Lung (tissue), 12 donors: ENCODE results near the gene SLC9A9. TPM values are rescaled to one million over a fixed set of nuclear protein-coding genes. Genes with fewer than 3 reads are reported as not detected.

Experiments used
- ATAC-seq: fragments of 200-7000 bp; cut with Tn5 transposase; one replicate; pipeline ENCODE4 v1.9.1; 2020; ENCODE audit warnings: moderate number of reproducible peaks; ENCODE audit not compliant: insufficient read depth, low FRiP score
- DNase-seq, 3 donors: peaks; one replicate each; pipeline ENCODE4 v3.0.0-alpha.2; 2013 to 2017
- H3K27ac ChIP-seq, 2 donors: one replicate each; pipeline ENCODE4 v1.5.1; 2013; ENCODE audit warnings: mild to moderate bottlenecking in 2 of 2, moderate library complexity in 2 of 2, control low read depth in 1 of 2, inconsistent platforms in 1 of 2, low read depth in 1 of 2, low read length in 1 of 2
- H3K27me3 ChIP-seq, 3 donors: one replicate each; pipeline ENCODE4 v1.5.1; 2013; ENCODE audit warnings: low read length in 2 of 3; ENCODE audit not compliant: control insufficient read depth in 3 of 3, insufficient read depth in 3 of 3
- H3K36me3 ChIP-seq, 4 donors: one replicate each; pipeline ENCODE4 v1.5.1; 2013; ENCODE audit warnings: low read length in 4 of 4, mild to moderate bottlenecking in 1 of 4, moderate library complexity in 1 of 4; ENCODE audit not compliant: control insufficient read depth in 4 of 4, insufficient read depth in 4 of 4
- H3K4me1 ChIP-seq, 5 donors: one replicate each; pipeline ENCODE4 v1.5.1; 2013; ENCODE audit warnings: low read length in 5 of 5, mild to moderate bottlenecking in 2 of 5, moderate library complexity in 1 of 5; ENCODE audit not compliant: control insufficient read depth in 5 of 5, insufficient read depth in 5 of 5
- H3K4me3 ChIP-seq: one replicate; pipeline ENCODE4 v1.5.1; 2013; ENCODE audit warnings: mild to moderate bottlenecking, control low read depth, moderate library complexity
- H3K9ac ChIP-seq, 2 donors: one replicate each; pipeline ENCODE4 v1.5.1; 2013; ENCODE audit warnings: low read length in 2 of 2, control low read depth in 1 of 2; ENCODE audit not compliant: insufficient read depth in 1 of 2
- H3K9me3 ChIP-seq, 4 donors: one replicate each; pipeline ENCODE4 v1.5.1; 2013; ENCODE audit warnings: low read length in 3 of 4, mild to moderate bottlenecking in 1 of 4, moderate library complexity in 1 of 4; ENCODE audit not compliant: control insufficient read depth in 4 of 4, insufficient read depth in 3 of 4
- WGBS, 2 donors: extraction: QIAGEN DNeasy Blood & Tissue Kit; methylation state at CpG; one replicate each; pipeline ENCODE4 v1.1.7; 2013; 5-methylcytosine and 5-hydroxymethylcytosine counted together
- polyA plus RNA-seq, 2 donors: library from polyadenylated mRNA; stranded (reverse); fragments of 200-250 nt; gene quantifications; one replicate each; pipeline ENCODE4 v1.2.1, GENCODE V29; 2013
- total RNA-seq, 2 donors: library from RNA; depleted of rRNA in 1 of 2; stranded (reverse); fragments of >200 nt in 1 of 2; gene quantifications; one replicate each; pipeline ENCODE4 v1.2.1, GENCODE V29; 2014 to 2021
- TF ChIP-seq, protein P1 (sequence below): IDR thresholded peaks from 2 replicates; pipeline ENCODE4 v1.5.1; 2012; ENCODE audit warnings: mild to moderate bottlenecking; ENCODE audit errors: control extremely low read depth, extremely low read depth
- donor health status: control.
- donor health status: control.
- donor health status: Bipolar disorder and iron deficiency.
- donor health status: healthy.
- donor health status: DM: yes; HTN: yes; CAD: no.

Gene SLC9A9
- total and polyA plus RNA-seq, 4 donors = 2.2 to 66.3 (median 8.2) TPM

GRCh38 chr3:143465666-143466065, 382.6 kb downstream of the SLC9A9 start:
- peaks cover 0 to 14% (median 6%) of the 10 kb centered on the region in 4 donors for H3K36me3 ChIP-seq
- TF ChIP-seq, protein P1, sequence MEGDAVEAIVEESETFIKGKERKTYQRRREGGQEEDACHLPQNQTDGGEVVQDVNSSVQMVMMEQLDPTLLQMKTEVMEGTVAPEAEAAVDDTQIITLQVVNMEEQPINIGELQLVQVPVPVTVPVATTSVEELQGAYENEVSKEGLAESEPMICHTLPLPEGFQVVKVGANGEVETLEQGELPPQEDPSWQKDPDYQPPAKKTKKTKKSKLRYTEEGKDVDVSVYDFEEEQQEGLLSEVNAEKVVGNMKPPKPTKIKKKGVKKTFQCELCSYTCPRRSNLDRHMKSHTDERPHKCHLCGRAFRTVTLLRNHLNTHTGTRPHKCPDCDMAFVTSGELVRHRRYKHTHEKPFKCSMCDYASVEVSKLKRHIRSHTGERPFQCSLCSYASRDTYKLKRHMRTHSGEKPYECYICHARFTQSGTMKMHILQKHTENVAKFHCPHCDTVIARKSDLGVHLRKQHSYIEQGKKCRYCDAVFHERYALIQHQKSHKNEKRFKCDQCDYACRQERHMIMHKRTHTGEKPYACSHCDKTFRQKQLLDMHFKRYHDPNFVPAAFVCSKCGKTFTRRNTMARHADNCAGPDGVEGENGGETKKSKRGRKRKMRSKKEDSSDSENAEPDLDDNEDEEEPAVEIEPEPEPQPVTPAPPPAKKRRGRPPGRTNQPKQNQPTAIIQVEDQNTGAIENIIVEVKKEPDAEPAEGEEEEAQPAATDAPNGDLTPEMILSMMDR = no peak
- H3K27me3 ChIP-seq = no peaks in the 10 kb centered on the region
- ATAC-seq (no peak), DNase-seq (peak in 2 of 3 donors; percentile 47 to 73)
- H3K4me1 ChIP-seq = peaks cover 0 to 7% (median 0%) of the 10 kb centered on the region in 5 donors
- no peak overlapping the region for H3K9ac ChIP-seq
- H3K27ac ChIP-seq = no peak overlapping the region
- no peak overlapping the region for H3K4me3 ChIP-seq
- no peaks in the 10 kb centered on the region for H3K9me3 ChIP-seq
- 75 to 90% methylated on average over 1 of the region's 1 CpG for WGBS, 2 donors

GRCh38 chr3:143464850-143465249, 383.4 kb downstream of the SLC9A9 start:
- Histone ChIP-seq H3K9me3 (no peaks in the 10 kb centered on the region), H3K27ac (no peak overlapping the region), H3K9ac (no peak overlapping the region), H3K27me3 (no peaks in the 10 kb centered on the region), H3K4me1 (peaks cover 0 to 7% (median 0%) of the 10 kb centered on the region in 5 donors), H3K4me3 (no peak overlapping the region), H3K36me3 (peaks cover 0 to 15% (median 7%) of the 10 kb centered on the region in 4 donors)
- DNase-seq = no peak
- ATAC-seq = no peak
- WGBS, 2 donors = 57 to 76% methylated on average over 2 of the region's 2 CpGs
- TF ChIP-seq, protein P1 = no peak

GRCh38 chr3:143455480-143455879, 392.8 kb downstream of the SLC9A9 start:
- Histone ChIP-seq H3K27ac (no peak overlapping the region), H3K27me3 (no peaks in the 10 kb centered on the region), H3K36me3 (peaks cover 0 to 3% (median 0%) of the 10 kb centered on the region in 4 donors), H3K9me3 (peaks cover 0 to 1% (median 0%) of the 10 kb centered on the region in 4 donors), H3K9ac (no peak overlapping the region), H3K4me3 (no peak overlapping the region), H3K4me1 (no peaks in the 10 kb centered on the region)
- TF ChIP-seq, protein P1 = no peak
- no peak for ATAC-seq
- DNase-seq = no peak

DNA sequence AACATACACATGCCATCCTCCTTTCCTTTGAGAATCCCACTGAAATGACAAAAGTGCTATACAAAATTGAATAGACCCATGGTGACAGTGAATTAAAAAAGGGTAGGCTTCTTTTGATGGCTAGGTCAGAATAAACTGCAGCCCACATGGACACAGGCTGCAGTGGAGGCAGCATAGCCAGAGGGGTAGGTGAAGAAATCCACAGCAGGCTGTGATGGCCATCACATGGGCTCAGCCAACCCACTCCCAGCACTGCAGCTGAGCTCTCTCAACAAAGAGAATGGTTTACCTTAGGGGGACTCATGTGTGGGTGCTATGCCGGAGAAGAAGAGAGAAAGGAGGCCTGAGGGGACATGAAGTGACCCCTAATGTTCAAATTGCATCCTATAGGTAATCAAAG, 397.6 kb downstream of the SLC9A9 start:
- Histone ChIP-seq H3K27me3 (no peaks in the 10 kb centered on the region), H3K4me1 (no peaks in the 10 kb centered on the region), H3K9ac (no peak overlapping the region), H3K9me3 (peaks cover 0 to 1% (median 0%) of the 10 kb centered on the region in 4 donors), H3K27ac (no peak overlapping the region), H3K4me3 (no peak overlapping the region), H3K36me3 (no peaks in the 10 kb centered on the region)
- DNase-seq = no peak
- WGBS, 2 donors = 92 to 95% methylated on average over 1 of the region's 1 CpG
- no peak for ATAC-seq
- TF ChIP-seq, protein P1 = no peak
